ENCODE results near the gene SLC11A2. TPM values are rescaled to one million over a fixed set of nuclear protein-coding genes. Genes with fewer than 3 reads are reported as not detected.
A peak's percentile ranks its signal among the peaks of the same experiment; 100 is the strongest.

Gene SLC11A2
- total and polyA plus RNA-seq, 2 of the 13 experiments (the other 11 are each of a cell fraction or from before 2014, with no cell fraction given): 71.7 to 77.0 TPM

DNA sequence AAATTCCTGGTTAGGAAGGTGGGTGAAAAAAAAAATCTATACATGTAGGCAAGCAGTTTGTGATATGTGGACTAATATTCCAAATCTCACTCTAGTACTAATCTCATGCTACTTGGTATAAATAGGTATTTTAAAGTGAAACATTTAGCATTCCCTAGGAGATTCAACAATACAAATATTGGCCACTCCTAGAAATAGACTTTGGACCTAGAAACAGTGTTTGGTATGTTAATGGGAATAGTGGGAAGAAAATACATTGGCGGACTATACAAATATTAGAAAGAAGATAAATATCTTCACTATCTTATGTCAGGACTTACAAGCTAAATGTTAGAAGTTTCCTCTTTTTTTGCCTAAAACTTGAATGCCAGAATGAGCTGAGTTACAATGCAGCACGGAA lies 45.6 kb downstream of the SLC11A2 start:
- peak overlapping the region; percentile 54 for H3K9ac ChIP-seq (ENCODE audit: insufficient read depth, low read depth, low read length)
- peak; percentile 37 for FAIRE-seq
- ChIA-PET POLR2A (interaction anchor here (0.9 to 3.4 kb wide), 7 partner anchors 46 to 217 kb away, joined by 3 to 25 read pairs (median 5); partner anchors contain the start of gene ATF1), CTCF (ENCODE audit: low intra/inter-chr PET ratio, low total read pairs) (no interaction called here)
- intact Hi-C loops (cut with micrococcal nuclease; ENCODE audit: unreplicated experiment): loop anchor here (2.0 kb wide), 1 partner anchor 46 kb away; the partner anchor contains the start of gene SLC11A2
- H3K79me2 ChIP-seq (ENCODE audit: insufficient read depth, low read length): no peaks in the 10 kb centered on the region
- peaks cover 41% of the 10 kb centered on the region for H3K4me1 ChIP-seq (ENCODE audit: insufficient read depth, low read length)
- H3K4me3 ChIP-seq (replicated peaks in 1 of 3; ENCODE audit: insufficient read depth in 1 of 3, low read depth in 2 of 3, low read length in 3 of 3): peak overlapping the region in 2 of 3 experiments; percentile 9 to 18; a peak in 1 of 6 replicates
- H3K27ac ChIP-seq (ENCODE audit: extremely low read length, insufficient read depth, low read length): peak overlapping the region; percentile 68
- H3K9me3 ChIP-seq (ENCODE audit: low read length): no peaks in the 10 kb centered on the region
- TSS peak; percentile 33 for BruUV-seq (replicated peaks)
- no peaks in the 10 kb centered on the region for H3K27me3 ChIP-seq (ENCODE audit: control insufficient read depth in 1 of 2, insufficient read depth in 2 of 2, low read length in 2 of 2)
- no peaks in the 10 kb centered on the region for H3K36me3 ChIP-seq (replicated peaks in 1 of 2; ENCODE audit: control insufficient read depth in 1 of 2, insufficient read depth in 2 of 2, low read length in 2 of 2)
- peak overlapping the region; percentile 66 for H3K4me2 ChIP-seq (ENCODE audit: low read depth, low read length)
- in situ Hi-C loops (cut with HindIII; ENCODE audit: extremely low pct_ligation_motif_present, low pct_unique_long_range_greater_than_20kb): no loop called here
- DNase-seq (ENCODE audit: low spot score): peak; percentile 88
- WGBS (ENCODE audit: low lambda C conversion rate): 10% methylated on average over 2 of the region's 2 CpGs
- ATAC-seq: peak; percentile 87
- no peak overlapping the region for H2AFZ ChIP-seq (ENCODE audit: low read length)
- no peaks in the 10 kb centered on the region for H4K20me1 ChIP-seq (ENCODE audit: insufficient read depth, low read length)
- TF ChIP-seq EP300 (IDR thresholded peaks at IDR 0.05; ENCODE audit: low read depth in 2 of 2, low read length in 2 of 2): peak; percentile 20 to 46; a peak in 1 of 4 replicates
- TF ChIP-seq EP300 (CRISPR knock-in tag; IDR thresholded peaks at IDR 0.05; ENCODE audit: borderline replicate concordance): no peak
- 0 out of 2 replicates have a peak, but pooled peaks have one; percentile 15 for TF ChIP-seq KDM6A (CRISPR knock-in tag; IDR thresholded peaks at IDR 0.05; ENCODE audit: low read depth)
- TF ChIP-seq, protein P1, sequence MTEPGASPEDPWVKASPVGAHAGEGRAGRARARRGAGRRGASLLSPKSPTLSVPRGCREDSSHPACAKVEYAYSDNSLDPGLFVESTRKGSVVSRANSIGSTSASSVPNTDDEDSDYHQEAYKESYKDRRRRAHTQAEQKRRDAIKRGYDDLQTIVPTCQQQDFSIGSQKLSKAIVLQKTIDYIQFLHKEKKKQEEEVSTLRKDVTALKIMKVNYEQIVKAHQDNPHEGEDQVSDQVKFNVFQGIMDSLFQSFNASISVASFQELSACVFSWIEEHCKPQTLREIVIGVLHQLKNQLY (CRISPR knock-in tag; IDR thresholded peaks at IDR 0.05): no peak
- TF ChIP-seq, protein P2, sequence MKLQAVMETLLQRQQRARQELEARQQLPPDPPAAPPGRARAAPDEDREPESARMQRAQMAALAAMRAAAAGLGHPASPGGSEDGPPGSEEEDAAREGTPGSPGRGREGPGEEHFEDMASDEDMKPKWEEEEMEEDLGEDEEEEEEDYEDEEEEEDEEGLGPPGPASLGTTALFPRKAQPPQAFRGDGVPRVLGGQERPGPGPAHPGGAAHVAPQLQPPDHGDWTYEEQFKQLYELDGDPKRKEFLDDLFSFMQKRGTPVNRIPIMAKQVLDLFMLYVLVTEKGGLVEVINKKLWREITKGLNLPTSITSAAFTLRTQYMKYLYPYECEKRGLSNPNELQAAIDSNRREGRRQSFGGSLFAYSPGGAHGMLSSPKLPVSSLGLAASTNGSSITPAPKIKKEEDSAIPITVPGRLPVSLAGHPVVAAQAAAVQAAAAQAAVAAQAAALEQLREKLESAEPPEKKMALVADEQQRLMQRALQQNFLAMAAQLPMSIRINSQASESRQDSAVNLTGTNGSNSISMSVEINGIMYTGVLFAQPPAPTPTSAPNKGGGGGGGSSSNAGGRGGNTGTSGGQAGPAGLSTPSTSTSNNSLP (IDR thresholded peaks at IDR 0.05; ENCODE audit: low read depth, low read length): peak; percentile 88
- peak; percentile 23; the same call in 1 of the 2 replicates for TF ChIP-seq ELF3 (CRISPR knock-in tag; IDR thresholded peaks at IDR 0.05)
- no peak for TF ChIP-seq TBP (CRISPR knock-in tag; IDR thresholded peaks at IDR 0.05)
- TF ChIP-seq ISL2 (CRISPR knock-in tag; IDR thresholded peaks at IDR 0.05): peak; percentile 39; the same call in 1 of the 2 replicates
- TF ChIP-seq ASH2L (IDR thresholded peaks at IDR 0.05; ENCODE audit: insufficient read length, low read depth, low read length): peak; percentile 79
- no peak for TF ChIP-seq RXRA (CRISPR knock-in tag; IDR thresholded peaks at IDR 0.05)
- no peak for TF ChIP-seq NR2F1 (CRISPR knock-in tag; IDR thresholded peaks at IDR 0.05)
- TF ChIP-seq ONECUT2 (CRISPR knock-in tag; IDR thresholded peaks at IDR 0.05): no peak
- no peak for TF ChIP-seq SMYD3 (CRISPR knock-in tag; IDR thresholded peaks at IDR 0.05)
- TF ChIP-seq HNF4A (CRISPR knock-in tag; IDR thresholded peaks at IDR 0.05): peak; percentile 72
- TF ChIP-seq ZNF644 (CRISPR knock-in tag; IDR thresholded peaks at IDR 0.05; ENCODE audit: low read depth): no peak
- TF ChIP-seq, protein P3, sequence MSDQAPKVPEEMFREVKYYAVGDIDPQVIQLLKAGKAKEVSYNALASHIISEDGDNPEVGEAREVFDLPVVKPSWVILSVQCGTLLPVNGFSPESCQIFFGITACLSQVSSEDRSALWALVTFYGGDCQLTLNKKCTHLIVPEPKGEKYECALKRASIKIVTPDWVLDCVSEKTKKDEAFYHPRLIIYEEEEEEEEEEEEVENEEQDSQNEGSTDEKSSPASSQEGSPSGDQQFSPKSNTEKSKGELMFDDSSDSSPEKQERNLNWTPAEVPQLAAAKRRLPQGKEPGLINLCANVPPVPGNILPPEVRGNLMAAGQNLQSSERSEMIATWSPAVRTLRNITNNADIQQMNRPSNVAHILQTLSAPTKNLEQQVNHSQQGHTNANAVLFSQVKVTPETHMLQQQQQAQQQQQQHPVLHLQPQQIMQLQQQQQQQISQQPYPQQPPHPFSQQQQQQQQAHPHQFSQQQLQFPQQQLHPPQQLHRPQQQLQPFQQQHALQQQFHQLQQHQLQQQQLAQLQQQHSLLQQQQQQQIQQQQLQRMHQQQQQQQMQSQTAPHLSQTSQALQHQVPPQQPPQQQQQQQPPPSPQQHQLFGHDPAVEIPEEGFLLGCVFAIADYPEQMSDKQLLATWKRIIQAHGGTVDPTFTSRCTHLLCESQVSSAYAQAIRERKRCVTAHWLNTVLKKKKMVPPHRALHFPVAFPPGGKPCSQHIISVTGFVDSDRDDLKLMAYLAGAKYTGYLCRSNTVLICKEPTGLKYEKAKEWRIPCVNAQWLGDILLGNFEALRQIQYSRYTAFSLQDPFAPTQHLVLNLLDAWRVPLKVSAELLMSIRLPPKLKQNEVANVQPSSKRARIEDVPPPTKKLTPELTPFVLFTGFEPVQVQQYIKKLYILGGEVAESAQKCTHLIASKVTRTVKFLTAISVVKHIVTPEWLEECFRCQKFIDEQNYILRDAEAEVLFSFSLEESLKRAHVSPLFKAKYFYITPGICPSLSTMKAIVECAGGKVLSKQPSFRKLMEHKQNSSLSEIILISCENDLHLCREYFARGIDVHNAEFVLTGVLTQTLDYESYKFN (CRISPR knock-in tag; conservative IDR thresholded peaks at IDR 0.05): peak; percentile 74
- TF ChIP-seq ZEB1 (IDR thresholded peaks at IDR 0.05; ENCODE audit: insufficient replicate concordance, low read depth): no peak
- no peak for TF ChIP-seq SOX13 (IDR thresholded peaks at IDR 0.05)
- peak in 1 of 2 experiments; percentile 63; a peak in 1 of 4 replicates for TF ChIP-seq SOX13 (CRISPR knock-in tag; conservative IDR thresholded peaks at IDR 0.05 in 1 of 2, IDR thresholded peaks at IDR 0.05 in 1 of 2)
- TF ChIP-seq ZNF3 (CRISPR knock-in tag; IDR thresholded peaks at IDR 0.05): no peak
- TF ChIP-seq NCOR1 (IDR thresholded peaks at IDR 0.05; ENCODE audit: borderline replicate concordance, low read length): peak; percentile 76; the same call in 1 of the 2 replicates
- no peak for TF ChIP-seq HIVEP1 (CRISPR knock-in tag; IDR thresholded peaks at IDR 0.05)

Data from HepG2 (cell line).